IPS-11a (cell line): ENCODE measurements around the gene GINS1.
"Not testable (repeated sequence)": the region's sequence is repeated elsewhere in the genome, so short reads cannot be mapped to it uniquely, and the experiment has no call there.

Source experiments
- H3K4me3 ChIP-seq: one replicate; pipeline ENCODE4 v1.5.1; 2013; ENCODE audit warnings: low read depth, low read length, control low read depth

GINS1 gene

GRCh38 chr20:25473297-25473696 lies 65.8 kb downstream of the GINS1 start:
- not testable (repeated sequence) for H3K4me3 ChIP-seq

DNA sequence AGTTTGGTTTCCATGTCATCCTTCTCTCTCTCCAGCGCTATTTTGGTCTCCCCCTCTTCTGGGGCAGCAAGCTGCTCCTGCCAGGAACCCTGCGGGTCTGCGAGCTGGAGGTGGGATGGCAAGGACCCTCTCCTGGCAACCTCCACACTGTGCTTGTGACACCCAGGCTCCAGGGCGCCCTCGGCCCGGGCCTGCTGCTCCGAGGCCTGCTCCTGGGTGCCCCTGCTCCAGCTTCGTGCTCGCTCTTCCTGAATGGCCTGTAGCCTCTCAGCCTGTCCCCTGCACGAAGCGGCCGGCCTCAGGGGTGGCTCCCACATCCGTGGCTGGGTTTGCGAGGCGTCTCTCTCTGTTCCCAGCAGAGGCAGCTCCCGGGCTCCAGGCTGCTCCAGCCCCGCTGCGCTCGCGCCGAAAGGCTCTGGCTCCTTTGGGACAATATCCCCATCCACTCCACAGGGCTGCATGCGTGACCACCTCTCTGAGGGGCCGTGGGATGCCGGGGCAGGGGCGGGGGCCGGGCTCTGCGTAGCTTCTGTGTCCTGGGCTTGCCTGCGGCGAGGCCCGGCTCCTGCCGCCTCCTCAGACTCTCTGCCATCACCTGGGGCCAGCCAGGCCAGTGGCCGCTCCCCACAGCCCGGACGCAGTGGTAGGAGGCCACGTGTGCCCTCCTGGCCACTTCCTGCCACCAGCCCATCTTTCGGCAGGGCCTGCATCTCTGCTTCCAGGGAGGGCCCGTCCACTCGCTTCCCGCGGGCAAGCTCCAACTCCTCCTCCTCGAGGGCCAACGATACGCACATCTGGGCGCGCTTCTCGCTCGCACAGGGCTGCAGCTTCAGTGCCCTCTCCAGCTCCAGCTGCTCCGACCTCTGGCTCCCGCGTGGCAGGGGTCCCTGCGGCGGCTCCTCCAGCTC lies 68.9 kb downstream of the GINS1 start:
- no peak overlapping the region for H3K4me3 ChIP-seq

DNA sequence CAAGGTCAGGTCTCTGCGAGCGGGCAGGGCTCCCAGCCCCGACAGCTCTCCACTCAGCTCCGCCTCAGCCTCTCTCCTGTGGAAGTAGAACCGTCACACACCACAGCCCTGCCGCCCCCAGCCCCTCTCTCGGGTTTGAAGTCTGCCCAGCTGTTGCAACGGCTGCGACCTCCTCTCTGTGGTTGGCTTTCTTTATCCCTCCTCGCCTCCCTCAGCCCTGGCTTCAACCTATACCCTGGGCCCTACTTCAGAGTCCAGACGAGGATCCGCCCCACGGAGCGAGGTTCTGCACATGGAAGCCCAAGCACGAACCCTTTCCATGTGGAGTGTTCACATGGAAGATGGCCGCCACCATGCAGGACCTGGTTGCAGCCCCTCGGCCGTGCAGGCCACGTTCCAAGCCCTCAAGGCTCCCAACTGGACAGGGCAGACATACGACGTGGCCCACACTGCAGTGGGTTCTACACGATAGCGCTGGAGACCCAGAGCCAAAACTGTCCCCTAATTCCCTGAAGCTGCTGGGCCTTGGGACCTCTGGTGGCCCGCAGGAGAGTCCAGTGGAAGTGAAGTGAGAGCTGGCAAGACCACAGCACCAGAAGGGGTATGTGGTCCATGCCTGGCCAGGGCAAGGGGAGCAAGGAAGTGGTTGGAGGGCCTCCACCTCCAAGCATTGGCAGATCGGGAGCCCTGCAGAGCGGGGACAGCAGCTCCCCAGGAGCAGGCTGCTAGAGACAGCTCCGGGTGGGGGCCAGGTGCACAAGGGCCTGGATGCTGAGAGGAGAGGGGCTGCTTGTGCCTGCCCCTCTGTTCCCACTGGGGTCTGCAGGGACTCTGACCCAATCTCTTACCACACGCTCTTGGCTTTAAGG lies 69.8 kb downstream of the GINS1 start:
- H3K4me3 ChIP-seq: no peak overlapping the region

DNA sequence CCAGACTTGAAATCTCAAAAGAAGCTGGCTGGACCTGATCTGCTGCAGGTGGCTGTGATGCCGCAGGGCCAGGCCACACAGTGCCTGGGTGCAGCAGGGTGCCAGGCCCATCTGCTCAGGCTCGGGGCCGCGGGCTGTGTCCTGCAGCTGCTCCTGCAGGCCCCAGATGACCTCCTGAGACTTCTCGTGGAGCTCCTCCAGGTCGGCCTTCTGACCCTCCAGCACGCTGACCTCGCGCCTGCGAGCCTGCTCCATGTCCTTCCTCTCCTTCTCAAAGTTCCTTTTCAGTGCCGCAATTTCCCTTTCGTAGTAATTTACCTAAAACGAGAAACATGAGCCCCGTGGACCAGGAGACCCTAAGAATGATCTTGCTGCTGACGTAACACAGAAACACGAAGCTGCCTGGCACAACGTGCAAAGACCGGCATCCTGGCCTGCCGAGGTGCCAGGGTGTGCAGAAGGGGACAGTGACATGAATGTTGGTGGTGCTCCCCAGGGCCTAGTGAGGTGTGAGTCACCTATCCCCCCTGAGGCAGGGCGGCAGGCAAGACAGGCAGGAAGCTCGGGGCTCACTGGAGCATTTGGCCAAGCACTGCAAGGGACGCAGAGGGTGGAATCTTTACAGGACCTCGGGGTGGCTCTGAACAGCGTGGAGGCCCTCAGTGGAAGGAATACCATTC lies 71.6 kb downstream of the GINS1 start:
- H3K4me3 ChIP-seq: no peak overlapping the region

DNA sequence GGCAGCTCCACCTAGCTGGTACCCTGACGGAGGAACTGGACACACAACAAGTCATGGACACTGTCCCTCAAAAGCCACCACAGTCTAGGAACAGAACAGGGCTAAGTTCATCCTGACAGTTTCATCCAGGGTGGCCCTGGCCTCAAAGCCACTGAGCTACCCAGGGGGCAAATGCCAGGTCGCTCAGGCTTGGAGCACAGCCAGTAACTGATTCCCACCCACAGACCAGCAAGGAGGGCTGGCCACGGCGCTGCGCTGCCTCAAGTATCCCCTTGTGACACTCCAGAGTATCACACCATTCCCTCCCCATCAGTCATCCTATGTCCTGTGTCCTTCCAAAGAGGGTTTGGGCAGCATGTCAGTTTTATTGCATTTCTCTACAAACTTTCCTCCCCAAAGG lies 72.2 kb downstream of the GINS1 start:
- H3K4me3 ChIP-seq: no peak overlapping the region

GRCh38 chr20:25480156-25480555 lies 72.7 kb downstream of the GINS1 start:
- H3K4me3 ChIP-seq: no peak overlapping the region

DNA sequence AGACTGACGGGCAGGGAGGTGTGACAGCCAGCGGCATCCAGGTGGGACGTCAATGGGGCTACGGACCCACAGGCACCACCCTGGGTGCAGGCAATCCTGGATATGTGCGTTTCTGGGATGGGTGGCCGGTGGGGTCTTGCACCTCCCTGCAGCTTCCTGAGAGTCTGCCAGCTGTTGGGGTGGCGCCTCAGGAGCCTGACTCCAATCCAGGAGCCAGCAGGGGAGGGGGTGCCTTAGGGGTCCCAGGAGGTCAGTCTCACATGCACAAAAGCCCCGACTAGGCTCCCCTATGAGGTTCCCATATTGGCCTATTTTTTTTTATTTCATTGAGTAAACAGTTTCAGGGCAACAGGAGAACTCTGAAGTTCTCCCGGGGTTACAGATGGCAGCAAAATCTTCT lies 73.3 kb downstream of the GINS1 start:
- no peak overlapping the region for H3K4me3 ChIP-seq

DNA sequence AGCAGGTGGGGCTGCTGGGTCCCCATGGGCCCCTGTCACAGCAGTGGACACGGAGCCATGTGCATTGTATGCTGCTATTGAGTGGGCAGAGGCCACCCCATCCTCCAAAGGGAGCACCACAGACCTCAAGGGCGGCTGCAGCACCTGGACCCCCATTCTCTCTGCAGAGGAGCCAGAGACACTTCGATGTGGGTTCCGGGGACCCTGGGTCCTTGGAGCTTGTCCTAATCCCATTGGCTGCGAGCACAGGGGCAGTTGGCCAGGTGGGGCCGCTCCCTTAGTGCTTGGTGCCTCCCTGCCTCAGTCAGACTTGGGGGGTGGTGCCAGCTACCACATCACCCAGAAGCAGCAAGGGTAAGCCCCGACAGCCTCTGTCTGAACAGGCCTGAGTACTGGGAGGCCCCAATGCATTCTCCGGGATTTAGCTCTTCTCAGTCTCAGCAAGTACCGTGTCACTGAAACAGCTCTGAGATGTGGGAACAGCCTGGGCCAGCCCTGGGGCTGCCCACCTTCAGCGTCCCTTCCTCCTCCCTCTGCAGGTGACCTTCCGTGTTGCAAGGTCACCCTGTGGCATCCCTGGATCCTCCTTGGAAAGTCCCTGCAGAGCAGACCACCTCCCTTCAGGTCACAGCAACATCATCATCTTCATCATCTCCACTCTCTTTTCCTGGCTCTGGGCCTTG lies 73.9 kb downstream of the GINS1 start:
- no peak overlapping the region for H3K4me3 ChIP-seq

- no peak overlapping the region for H3K4me3 ChIP-seq
Observed at GRCh38 chr20:25481918-25482253, 74.4 kb downstream of the GINS1 start.

DNA sequence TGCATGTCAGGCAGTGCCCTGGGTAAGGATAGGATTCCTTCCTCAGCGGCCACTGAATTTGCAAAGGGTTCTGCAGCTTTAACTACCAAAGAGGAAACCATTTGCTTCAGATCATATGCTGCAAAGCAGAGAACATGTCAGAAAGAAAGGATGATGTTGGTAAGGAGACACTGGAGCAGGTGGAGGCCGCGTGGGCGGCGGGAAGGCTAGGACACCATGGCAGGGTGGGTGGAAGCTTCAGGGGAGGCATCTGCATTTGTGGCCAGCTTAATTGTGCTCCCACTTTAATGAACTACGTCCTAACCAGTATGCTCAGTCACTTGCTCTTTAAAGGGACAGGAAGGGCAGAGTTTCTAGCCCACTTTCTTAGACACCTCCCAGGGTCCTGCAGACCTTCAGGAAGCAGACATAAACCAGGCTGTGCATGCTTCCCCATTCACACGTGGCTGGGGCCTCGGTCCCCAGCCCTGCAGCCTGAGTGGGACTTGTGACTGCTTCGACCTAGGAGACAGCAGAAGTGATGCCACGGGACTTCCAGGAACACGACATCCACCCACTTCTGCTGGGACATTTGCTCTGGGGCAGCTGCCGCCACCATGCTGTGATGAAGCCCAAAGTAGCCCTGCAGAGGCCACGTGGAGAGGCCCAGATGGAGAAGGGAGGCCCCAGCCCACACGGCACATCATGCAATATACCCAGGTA lies 76.1 kb downstream of the GINS1 start:
- H3K4me3 ChIP-seq: no peak overlapping the region

GRCh38 chr20:25484224-25484846 lies 76.9 kb downstream of the GINS1 start:
- H3K4me3 ChIP-seq: no peak overlapping the region

DNA sequence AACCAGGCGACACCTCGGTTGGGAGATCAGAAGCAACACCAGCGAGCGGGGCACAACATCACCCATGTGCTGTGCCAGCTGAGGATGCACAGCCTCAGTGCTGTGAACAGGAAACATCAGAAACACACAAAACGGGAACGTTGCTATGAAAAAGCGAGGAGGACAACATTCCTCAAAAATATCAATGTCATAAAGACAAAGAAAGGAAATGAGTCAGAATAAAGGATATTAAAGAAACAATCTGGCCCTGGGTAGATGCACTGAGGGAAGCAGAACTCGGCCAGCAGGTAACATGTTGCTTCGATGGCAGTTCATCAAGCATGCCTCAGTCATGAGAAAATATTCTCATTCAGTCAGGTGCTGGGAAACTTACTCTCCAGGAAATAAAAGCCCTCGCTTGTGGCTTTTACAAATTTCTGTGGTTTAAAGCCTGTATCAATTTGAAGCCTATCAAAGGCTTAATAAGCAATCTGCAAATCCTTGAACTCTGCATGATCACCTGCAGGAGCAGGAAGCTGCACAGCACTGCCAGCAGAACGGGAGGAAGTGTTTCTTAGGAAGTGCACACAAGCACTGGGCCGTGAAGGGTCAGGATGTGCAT lies 77.5 kb downstream of the GINS1 start:
- H3K4me3 ChIP-seq: no peak overlapping the region

- H3K4me3 ChIP-seq: no peak overlapping the region
Observed at GRCh38 chr20:25485872-25486271, 78.4 kb downstream of the GINS1 start.

GRCh38 chr20:25486377-25486776 lies 78.9 kb downstream of the GINS1 start:
- H3K4me3 ChIP-seq: no peak overlapping the region

GRCh38 chr20:25487306-25487705 lies 79.8 kb downstream of the GINS1 start:
- H3K4me3 ChIP-seq: no peak overlapping the region

DNA sequence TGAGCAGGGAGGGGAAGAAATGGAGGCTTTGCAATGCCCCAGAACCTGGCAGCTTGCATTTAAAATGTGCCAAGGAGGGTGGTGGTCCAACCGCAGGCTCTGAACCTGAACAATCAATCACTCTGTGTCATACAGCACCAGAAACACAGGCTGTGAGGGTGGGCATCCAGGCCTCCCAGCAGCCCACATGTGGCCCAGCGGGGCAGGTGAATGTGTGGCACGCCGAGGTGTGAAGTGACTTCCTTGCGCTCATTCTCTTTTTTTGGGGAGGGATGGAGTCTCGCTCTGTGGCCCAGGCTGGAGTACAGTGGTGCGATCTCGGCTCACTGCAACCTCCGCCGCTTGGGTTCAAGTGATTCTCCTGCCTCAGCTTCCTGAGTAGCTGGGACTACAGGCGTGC lies 80.5 kb downstream of the GINS1 start:
- no peak overlapping the region for H3K4me3 ChIP-seq

DNA sequence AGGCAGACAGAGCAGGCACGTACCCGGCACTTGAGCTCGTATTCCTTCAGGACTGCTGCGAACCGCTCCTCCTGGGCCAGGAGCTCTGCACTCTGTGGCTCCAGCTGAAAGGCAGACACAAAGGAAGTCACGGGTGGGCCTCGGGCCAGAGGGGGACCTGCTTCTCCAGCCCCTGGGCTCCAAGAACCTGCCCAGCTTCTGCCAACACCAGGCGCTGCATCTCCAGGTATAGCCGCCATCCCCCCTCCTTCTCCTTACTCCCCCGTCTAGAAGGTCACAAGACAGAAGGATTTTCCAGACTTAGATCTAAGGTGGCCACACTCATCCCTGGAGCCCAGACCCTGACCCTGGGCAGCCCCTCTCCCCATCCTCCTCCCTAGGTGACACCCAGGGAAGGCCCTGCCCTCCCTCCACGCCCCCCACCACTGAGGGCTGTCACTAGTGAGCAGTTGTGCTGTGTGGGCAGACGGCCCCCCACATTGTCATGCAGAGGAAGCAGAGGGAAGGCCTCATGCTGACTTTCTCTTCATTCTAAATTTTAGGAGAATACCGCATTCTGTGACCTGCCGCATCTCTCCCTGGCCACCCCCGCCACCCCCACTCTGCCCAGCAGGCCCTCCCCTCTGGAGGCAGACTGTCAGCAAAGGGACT lies 81.9 kb downstream of the GINS1 start:
- H3K4me3 ChIP-seq: no peak overlapping the region

GRCh38 chr20:25490656-25491445 lies 83.4 kb downstream of the GINS1 start:
- H3K4me3 ChIP-seq: no peak overlapping the region
